Testis (tissue), 2 donors: ENCODE data around the gene NKAIN2.

Experiments used
- POLR2A ChIP-seq: fragments of 450-650 bp; IDR thresholded peaks from one replicate; pipeline ENCODE4 v1.6.1; 2017; ENCODE audit warnings: antibody characterized with exemption, mild to moderate bottlenecking, moderate library complexity
- TF ChIP-seq, protein P1 (sequence below), 3 experiments: fragments of 450-650 bp in 2 of 3; fragments of 200-600 bp in 1 of 3; sonication (generic) in 1 of 3; IDR thresholded peaks; one replicate each; pipeline ENCODE4 v1.5.1; 2016 to 2019; ENCODE audit warnings: antibody characterized with exemption in 3 of 3, mild to moderate bottlenecking in 2 of 3, moderate library complexity in 1 of 3

DNA sequence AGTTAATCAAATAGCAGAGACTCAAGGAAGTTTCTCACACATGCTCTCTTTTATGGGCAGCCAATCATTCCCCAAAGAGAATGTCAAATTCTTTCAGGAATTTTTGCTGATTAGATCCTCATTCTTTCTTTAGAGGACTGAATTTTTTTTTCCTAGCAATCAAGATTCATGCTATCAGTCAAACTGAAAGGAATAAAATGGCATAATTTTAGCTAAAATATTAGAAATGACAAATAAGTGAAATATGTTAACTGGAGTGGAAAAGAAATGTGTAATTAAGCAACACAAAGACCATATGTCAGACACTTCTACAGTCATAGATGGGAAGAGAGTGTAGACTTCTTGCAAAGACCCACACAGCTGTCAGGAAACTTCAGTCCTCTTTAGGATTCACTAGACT is 916.2 kb downstream of the NKAIN2 start:
- no peak for TF ChIP-seq POLR2A
- TF ChIP-seq, protein P1, sequence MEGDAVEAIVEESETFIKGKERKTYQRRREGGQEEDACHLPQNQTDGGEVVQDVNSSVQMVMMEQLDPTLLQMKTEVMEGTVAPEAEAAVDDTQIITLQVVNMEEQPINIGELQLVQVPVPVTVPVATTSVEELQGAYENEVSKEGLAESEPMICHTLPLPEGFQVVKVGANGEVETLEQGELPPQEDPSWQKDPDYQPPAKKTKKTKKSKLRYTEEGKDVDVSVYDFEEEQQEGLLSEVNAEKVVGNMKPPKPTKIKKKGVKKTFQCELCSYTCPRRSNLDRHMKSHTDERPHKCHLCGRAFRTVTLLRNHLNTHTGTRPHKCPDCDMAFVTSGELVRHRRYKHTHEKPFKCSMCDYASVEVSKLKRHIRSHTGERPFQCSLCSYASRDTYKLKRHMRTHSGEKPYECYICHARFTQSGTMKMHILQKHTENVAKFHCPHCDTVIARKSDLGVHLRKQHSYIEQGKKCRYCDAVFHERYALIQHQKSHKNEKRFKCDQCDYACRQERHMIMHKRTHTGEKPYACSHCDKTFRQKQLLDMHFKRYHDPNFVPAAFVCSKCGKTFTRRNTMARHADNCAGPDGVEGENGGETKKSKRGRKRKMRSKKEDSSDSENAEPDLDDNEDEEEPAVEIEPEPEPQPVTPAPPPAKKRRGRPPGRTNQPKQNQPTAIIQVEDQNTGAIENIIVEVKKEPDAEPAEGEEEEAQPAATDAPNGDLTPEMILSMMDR (IDR thresholded peaks at IDR 0.05): no peak
